ENCODE measurements around the gene PLD5.
"Not testable (repeated sequence)": the region's sequence is repeated elsewhere in the genome, so short reads cannot be mapped to it uniquely, and the experiment has no call there.

PLD5 gene

DNA sequence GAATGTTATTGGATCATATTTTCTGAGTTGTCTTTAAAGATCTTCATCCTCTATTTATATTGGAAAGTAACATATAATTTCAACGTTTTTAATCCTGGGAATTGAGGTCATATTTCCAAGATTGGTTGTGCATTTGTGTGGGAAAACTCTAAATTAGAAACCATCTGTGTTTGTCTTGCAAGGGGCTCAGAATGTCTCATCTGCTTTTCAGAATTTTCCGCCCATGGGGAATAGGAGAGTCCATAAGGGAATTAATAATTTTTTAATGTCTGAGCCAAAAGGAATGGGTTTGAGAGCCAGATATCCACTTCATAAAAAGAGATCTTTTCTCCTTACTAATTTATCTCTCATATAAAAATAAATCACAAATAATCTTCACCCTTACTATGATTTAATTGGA is 440.8 kb downstream of the PLD5 start:
- DNase-seq (ENCODE audit: low spot score), result no peak
- in situ Hi-C loops (cut with MboI; ENCODE audit: low pct_unique_long_range_greater_than_20kb, low sequenced_read_pairs, unreplicated experiment), result no loop called here

DNA sequence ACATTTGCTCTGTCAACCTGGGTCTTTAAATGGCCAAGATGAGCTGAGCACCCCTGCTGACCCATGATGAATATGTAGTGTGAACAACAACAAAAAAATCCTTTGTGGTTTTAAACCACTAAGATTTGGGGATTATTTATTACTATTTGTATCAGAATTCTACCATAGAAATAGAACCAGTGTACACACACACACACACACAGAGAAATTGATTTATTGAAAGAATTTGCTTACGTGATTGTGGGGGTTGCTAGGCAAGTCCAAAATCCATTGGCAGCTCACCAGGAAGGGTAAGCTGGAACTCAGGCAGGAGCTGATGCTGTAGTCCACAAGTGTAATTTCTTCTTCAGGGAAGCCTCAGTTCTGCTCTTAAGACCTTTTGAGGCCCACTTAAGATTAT is 443.1 kb downstream of the PLD5 start:
- DNase-seq (ENCODE audit: low spot score), result no peak
- in situ Hi-C loops (cut with MboI; ENCODE audit: low pct_unique_long_range_greater_than_20kb, low sequenced_read_pairs, unreplicated experiment), result no loop called here
- TF ChIP-seq, protein P1, sequence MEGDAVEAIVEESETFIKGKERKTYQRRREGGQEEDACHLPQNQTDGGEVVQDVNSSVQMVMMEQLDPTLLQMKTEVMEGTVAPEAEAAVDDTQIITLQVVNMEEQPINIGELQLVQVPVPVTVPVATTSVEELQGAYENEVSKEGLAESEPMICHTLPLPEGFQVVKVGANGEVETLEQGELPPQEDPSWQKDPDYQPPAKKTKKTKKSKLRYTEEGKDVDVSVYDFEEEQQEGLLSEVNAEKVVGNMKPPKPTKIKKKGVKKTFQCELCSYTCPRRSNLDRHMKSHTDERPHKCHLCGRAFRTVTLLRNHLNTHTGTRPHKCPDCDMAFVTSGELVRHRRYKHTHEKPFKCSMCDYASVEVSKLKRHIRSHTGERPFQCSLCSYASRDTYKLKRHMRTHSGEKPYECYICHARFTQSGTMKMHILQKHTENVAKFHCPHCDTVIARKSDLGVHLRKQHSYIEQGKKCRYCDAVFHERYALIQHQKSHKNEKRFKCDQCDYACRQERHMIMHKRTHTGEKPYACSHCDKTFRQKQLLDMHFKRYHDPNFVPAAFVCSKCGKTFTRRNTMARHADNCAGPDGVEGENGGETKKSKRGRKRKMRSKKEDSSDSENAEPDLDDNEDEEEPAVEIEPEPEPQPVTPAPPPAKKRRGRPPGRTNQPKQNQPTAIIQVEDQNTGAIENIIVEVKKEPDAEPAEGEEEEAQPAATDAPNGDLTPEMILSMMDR (IDR thresholded peaks at IDR 0.05; ENCODE audit: extremely low read depth, insufficient read depth, missing control alignments), result no peak

More for the DNA sequence above, 440.8 kb downstream of the PLD5 start:
- TF ChIP-seq, protein P1 (IDR thresholded peaks at IDR 0.05; ENCODE audit: extremely low read depth, insufficient read depth, missing control alignments), result no peak

DNA sequence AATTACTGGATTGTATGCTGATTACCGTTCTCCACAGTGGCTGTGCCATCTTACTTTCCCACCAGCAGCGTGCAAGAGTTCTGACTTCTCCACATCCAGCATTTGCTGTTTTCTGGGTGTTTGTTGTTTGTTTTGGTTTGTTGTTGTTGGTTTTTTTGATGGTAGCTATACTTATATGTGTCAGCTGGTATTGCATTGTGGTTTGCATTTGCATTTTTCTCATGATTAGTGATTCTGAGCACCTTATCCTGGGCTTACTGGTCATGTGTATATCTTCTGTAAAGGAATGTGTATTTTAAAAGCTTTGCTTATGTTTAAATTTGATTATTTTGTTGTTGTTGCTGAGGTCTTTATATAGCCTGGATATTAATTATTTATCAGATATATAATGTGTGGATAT is 458.7 kb downstream of the PLD5 start:
- DNase-seq (ENCODE audit: low spot score), result no peak
- in situ Hi-C loops (cut with MboI; ENCODE audit: low pct_unique_long_range_greater_than_20kb, low sequenced_read_pairs, unreplicated experiment), result no loop called here
- TF ChIP-seq, protein P1 (IDR thresholded peaks at IDR 0.05; ENCODE audit: extremely low read depth, insufficient read depth, missing control alignments), result no peak

DNA sequence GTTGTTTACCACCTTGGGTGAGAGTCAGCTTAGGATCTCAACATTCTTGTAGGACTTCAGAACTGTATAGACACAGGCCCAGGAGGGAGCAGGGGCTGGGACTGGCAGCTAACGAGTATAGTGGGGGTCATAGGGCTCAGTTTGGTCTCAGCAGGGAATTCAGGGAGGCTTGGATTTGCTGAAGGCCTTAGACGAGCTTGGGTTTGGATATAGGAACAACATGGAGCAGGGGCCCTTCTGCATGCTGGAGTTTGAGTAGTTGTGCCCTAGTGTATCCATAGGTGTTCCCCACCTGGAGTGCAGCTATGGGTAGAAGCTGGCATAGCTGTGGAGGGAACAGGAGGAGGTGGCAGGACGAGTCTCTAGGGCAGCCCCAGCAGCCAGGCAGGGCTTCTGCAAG is 462.2 kb downstream of the PLD5 start:
- no peak for DNase-seq (ENCODE audit: low spot score)

DNA sequence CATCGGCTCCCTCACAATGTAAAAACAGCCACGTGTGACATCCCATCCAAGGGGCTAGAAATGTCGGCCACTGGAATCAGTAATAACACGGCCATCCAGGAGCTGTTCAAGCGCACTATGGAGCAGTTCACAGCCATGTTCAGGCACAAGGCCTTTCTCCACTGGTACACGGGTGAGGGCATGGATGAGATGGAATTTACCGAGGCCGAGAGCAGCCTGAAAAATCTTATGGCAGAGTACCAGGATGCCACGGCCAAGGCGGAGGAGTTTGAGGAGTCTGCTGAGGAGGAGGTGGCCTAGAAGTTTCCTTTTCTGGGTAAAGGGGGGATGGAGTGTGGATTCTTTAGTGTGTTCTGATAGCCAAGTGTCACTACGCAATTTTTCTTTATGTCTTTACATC is 464.5 kb downstream of the PLD5 start:
- DNase-seq (ENCODE audit: low spot score), result no peak
- TF ChIP-seq, protein P1 (IDR thresholded peaks at IDR 0.05; ENCODE audit: extremely low read depth, insufficient read depth, missing control alignments), result no peak
- in situ Hi-C loops (cut with MboI; ENCODE audit: low pct_unique_long_range_greater_than_20kb, low sequenced_read_pairs, unreplicated experiment), result no loop called here

More for the DNA sequence above, 462.2 kb downstream of the PLD5 start:
- TF ChIP-seq, protein P1 (IDR thresholded peaks at IDR 0.05; ENCODE audit: extremely low read depth, insufficient read depth, missing control alignments), result no peak
- in situ Hi-C loops (cut with MboI; ENCODE audit: low pct_unique_long_range_greater_than_20kb, low sequenced_read_pairs, unreplicated experiment), result no loop called here

DNA sequence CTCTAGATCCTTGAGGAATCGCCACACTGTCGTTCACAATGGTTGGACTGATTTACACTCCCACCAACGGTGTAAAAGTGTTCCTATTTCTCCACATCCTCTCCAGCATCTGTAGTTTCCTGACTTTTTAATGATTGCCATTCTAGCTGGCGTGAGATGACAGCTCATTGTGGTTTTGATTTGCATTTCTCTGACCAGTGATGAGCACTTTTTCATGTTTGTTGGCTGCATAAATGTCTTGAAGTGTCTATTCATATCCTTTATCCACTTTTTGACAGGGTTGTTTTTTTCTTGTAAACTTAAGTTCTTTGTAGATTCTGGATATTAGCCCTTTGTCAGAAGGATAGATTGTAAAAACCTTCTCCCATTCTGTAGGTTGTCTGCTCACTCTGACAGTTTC is 465.9 kb downstream of the PLD5 start:
- DNase-seq (ENCODE audit: low spot score); in situ Hi-C loops (cut with MboI; ENCODE audit: low pct_unique_long_range_greater_than_20kb, low sequenced_read_pairs, unreplicated experiment): not testable (repeated sequence)

DNA sequence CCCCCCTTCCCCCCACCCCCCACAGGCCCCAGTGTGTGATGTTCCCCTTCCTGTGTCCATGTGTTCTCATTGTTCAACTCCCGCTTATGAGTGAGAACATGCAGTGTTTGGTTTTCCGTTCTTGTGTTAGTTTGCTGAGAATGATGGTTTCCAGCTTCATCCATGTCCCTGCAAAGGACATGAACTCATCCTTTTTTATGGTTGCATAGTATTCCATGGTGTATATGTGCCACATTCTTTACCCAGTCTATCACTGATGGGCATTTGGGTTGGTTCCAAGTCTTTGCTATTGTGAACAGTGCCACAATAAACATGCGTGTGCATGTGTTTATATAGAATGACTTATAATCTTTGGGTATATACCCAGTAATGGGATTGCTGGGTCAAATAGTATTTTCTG is 466.3 kb downstream of the PLD5 start:
- in situ Hi-C loops (cut with MboI; ENCODE audit: low pct_unique_long_range_greater_than_20kb, low sequenced_read_pairs, unreplicated experiment); DNase-seq (ENCODE audit: low spot score): not testable (repeated sequence)

DNA sequence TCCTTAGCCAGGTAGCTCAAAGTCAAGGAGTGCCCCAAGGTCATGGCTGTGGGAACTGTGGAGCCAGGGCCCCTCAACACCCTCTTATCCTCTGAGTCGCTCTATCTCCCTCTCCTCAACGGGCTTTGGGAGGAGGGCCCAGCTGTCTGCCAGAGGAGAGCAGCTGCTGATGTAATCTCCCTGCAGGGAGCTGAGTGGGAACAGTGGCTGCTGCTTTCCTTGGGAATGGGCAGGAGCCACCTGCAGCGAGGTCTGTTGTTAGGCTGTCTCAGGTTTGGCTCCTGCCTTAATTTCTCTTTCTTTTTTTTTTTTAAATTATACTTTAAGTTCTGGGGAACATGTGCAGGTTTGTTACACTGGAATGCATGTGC is 466.8 kb downstream of the PLD5 start:
- DNase-seq (ENCODE audit: low spot score), result no peak
- in situ Hi-C loops (cut with MboI; ENCODE audit: low pct_unique_long_range_greater_than_20kb, low sequenced_read_pairs, unreplicated experiment), result no loop called here
- TF ChIP-seq, protein P1 (IDR thresholded peaks at IDR 0.05; ENCODE audit: extremely low read depth, insufficient read depth, missing control alignments), result no peak

All from GM13977 (cell line).